GM19328 (cell line): ENCODE results near the gene STRA6.

Experiments used
- ATAC-seq: cut with Tn5 transposase; IDR thresholded peaks from one replicate; pipeline ENCODE4 v1.9.1; 2021; ENCODE audit warnings: mild to moderate bottlenecking, moderate library complexity; ENCODE audit not compliant: unreplicated experiment

The STRA6 gene

GRCh38 chr15:74202452-74203401, at the start of gene STRA6:
Gene STRA6 (minus strand): TSS chr15:74202787. CDS start chr15:74202267, 520 bp downstream.
- ATAC-seq = no peak

GRCh38 chr15:74252291-74252690, 49.7 kb upstream of the STRA6 start:
- no peak for ATAC-seq

DNA sequence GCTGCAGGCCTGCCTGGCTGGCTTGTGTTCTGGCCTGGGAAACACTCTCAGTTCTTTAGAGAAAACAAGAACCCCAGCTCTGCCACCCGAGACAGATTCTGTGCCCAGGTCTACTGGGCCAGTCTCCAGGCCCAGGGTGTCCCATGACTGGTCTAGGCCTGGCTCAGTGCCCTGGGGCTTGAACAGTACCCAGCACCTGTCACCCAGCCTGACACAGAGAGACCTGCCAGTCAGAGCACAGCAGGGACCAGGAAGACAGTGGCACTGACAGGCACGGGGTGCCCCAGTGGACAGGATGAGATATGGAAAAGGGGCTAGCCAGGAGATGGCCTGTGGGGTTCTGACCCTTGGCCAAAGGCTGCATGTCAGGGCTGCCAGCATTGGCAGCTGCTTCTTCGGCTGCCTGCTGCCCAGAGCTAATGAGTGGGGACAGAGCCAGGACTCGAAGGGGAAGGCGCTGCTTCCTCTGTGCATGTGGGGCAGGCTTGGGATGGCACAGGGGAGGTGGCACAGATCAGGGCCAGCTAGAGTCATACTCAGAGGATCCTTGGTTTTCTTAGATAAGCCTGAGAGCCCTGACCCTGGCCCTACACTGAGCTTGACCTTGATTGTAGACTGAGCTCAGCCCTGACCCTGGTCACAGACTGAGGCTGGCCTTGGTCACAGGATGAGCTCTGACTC, 48.7 kb upstream of the STRA6 start:
- no peak for ATAC-seq

- ATAC-seq = no peak
Observed at GRCh38 chr15:74250266-74250665, 47.7 kb upstream of the STRA6 start.

DNA sequence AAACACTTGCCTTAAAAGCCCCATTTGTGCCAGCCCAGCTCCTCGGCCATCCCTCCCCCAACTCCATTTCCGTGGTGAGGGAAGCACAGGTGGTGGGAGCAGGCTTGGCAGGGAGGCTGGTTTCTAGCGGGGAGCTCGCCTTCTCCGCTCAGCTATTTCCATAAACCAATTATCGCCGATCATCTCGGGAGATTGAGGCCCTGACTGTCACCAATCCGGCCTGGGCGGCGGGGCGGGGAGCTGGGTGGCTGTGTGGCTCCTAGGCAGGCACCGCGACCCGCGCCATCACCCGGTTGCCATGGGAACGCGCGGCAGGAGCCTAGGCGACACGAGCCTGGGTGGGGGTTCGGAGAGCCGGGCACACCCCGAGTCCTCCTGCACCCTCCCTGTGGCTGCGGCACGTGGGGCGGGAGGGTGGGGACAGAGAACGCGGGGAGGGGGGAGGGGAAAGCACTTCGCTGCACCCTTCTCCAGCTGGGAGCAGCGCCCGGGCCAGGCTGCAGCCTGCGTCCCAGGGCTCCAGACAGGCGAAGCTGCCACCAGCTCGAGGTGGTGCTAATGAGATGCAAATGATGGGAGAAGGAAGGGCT, 42.9 kb upstream of the STRA6 start:
- ATAC-seq = no peak

DNA sequence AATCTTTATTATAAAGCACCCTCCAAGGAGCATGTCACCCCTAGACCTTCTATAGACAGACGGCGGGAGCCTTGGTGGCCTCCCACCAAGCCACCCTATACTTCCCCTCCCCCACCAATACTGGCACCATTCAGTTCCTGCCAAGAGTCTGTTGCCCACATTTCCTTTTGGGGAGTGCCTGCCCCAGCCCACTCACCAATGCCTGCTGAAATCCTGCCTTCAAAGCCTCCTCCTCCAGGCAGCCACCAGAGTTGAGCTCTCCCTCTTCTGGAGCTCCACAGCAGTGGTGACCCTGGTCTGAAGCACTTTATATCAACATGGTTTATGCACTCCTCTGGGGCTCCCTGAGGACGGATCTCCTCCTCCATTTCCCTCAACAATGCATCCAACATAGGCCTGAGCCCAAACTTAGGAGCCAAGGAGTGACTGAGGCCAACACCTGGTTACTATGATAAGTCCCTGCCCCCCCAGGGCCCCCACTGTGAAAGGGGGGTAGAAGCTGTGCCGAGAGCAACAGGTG, 42.3 kb upstream of the STRA6 start:
- ATAC-seq = no peak

- no peak for ATAC-seq
Observed at GRCh38 chr15:74243431-74243830, 40.8 kb upstream of the STRA6 start.

DNA sequence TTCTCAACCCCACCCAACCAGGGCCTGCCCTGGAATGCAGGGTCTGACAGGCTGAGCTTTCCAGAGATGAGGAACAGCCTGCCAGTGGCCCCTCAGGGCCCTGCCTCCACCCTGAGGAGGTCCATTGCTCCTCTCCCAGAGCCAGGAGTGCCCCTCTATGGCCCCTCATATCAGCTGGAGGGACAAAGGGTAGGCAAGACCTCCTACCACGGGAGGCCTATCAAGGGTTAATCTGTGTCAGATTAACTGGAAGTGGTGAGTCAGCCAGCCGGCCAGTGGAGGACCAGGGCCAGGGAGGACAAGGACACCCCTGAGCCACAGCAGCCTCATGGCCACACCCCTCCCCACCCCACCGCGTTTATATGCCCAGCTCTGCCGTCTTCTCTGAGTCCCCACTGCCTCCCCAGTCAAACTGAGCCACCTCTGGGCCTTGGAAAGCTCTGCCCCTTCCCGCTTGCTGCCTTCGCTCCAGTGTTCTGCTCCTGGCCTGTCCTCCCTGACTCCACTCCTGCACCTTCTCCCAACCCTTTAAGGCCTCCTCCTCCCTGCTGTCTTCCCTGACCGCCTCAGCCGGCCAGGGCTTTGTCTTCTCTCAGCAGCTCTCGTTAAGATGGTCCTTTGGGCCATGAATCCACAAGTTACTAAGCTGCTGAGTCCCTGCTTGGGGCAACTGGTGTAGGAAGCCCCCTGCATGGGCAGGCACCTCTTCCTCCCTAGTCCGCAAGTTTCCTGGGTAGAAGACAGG, 40.0 kb upstream of the STRA6 start:
- no peak for ATAC-seq

GRCh38 chr15:74240897-74241614, 38.5 kb upstream of the STRA6 start:
- ATAC-seq = no peak

DNA sequence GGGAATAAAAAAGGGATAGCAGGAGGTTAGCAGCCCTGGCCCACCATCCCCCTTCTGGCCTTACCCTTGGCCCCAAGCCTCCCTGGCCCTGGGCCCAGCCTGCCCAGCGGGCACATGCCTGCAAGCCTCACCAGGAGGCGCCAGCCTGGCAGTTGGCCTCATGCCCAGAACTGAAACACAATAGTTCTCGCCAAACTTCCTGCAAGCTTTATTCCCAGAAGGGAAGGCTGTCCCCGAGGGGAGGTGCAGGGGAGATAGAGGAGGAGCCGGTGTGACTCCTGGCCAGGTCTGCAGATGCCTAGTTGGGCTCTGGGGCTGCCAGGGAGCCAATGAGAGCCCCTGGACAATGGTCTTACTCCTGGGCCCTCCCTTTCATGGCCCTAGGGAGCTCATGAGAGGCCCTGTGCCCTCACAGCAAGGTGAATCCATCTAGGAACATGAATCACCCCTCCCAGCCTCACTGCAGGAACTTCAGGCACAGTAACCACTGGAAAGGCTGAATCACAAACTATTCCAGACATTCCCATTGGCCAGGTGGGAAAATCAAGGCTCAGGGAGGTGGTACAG, 37.5 kb upstream of the STRA6 start:
- ATAC-seq = no peak

DNA sequence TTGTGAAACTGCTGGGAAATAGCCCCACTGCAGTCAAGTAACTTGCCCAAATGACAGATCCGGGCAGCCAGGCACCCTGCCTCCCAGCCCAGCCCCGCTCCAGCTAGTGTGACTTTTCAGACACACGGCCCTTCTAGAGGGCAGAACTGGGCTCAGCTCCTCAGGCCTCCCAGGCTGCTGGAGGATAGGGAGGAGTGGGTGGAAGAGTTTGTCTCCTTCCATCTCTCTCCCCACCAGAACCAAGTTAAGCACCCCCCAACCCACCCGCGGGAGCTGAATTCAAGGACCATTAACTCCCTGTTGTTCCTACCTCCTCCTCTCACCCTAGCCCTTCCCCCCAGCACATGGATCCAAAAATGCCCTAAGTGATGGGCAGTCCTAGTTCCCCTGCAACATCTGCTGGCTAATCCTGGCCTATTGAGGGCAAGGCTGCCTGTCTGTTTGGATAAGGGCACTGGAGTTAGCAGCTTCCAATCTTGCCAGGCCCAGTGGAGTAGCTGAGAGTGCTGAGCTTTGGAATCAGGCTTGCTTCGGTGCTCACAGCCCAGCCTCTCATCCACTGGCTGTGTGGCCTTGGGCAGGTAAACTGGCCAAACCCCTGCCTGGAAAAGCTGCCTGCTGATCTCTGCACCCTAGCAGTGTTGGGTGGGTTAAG, 36.6 kb upstream of the STRA6 start:
- no peak for ATAC-seq

DNA sequence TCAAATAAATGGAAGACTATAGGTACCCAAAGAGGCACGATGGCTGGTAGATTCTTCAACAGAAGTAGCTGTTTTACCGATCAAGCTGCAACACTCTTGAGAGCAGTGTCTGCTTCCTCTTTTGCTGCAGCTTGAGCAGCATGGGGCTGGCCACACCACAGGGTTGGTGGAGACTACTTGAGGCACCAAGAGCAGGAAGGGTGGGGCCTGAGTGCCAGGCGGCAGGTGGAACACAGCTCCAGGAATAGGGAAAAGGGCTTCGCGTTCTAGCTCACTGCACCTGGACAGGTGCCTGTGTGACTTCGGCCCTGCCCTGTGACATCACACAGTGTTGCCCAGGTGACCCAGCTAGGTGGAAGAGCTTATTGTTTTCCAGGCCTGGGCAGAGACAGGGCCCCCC, 33.4 kb upstream of the STRA6 start, which contains the start of gene CCDC33:
CCDC33 (plus strand) TSS at position 365 of the 400 bp plus-strand sequence. CDS start 394 bp downstream, outside the sequence.
- ATAC-seq = no peak

GRCh38 chr15:74234598-74234875, 31.9 kb upstream of the STRA6 start:
- ATAC-seq = no peak

DNA sequence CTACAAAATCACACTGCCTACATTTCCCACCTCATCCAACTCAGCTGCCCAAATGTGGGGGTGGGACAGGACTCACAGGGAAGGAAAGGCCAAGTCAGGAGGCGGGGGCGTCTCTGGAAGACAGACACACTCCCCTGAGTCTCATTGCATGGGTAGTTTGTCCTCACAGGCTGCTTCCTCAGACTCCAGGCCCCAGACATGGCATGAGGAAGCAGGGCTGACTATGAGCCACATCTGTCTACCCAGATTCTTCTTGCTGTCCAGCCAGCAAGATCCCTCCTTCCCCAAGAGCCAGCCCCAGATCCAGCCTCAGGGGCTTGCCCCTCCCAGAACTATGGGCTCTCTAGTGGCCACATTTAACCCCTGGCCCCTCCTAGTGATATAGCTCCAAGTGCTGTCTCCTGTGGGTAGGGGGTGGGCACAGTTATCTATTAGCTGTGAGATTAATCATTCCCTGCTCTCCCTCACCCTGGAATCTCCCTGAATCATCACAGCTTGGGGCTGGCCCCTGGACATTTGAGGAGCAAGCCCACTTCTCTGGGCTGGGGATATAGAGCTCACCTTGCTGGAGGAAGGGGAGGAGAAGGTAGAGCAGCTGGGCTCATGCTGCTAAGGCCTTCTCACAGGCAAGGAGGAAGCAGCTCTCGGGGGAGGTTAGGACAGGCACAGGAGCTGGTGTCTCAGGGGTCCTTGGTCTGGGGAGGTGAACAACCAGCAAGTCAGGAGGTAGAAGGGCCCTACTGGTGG, 31.4 kb upstream of the STRA6 start:
- ATAC-seq = no peak

- ATAC-seq = no peak
Observed at GRCh38 chr15:74233373-74233772, 30.8 kb upstream of the STRA6 start.

DNA sequence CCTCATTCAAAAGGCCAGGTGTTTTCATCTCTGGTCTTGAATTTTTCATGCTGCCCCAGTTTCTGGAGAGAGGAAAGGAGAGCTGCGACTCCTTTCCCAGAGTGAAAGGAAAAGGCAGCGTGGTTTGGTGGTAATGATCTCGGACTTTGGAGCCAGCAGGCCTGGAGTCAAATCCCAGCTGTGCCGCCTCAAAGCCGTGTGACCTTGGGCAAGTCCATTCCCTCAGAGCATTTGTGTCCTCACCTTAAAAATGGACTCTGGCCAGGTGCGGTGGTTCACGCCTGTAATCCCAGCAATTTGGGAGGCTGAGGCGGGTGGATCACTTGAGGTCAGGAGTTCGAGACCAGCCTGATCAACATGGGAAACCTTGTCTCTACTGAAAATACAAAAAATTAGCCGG, 28.9 kb upstream of the STRA6 start:
- ATAC-seq = no peak

DNA sequence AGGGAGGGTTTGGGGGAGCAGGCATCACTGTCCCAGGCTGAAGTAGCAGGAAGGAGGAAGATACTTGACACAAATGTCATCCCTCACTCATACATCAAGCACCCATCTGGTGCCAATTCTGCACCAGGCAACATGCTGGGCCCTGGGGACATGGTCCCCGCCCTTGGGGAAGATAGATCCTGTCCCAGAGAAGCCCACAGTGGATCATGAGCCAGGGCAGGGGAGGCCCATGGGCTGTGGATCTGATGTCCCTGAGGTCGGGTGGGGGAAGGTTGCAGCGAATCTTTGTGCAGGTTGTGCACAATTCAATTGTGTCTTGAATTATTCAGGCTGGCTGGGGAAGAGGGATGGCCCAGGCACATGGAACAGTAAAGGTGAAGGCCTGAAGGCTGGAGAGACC, 27.1 kb upstream of the STRA6 start:
- ATAC-seq = no peak

- ATAC-seq = no peak
Observed at GRCh38 chr15:74228723-74229081, 26.1 kb upstream of the STRA6 start.
